ENCODE data around the gene ZACN.

The ZACN gene

DNA sequence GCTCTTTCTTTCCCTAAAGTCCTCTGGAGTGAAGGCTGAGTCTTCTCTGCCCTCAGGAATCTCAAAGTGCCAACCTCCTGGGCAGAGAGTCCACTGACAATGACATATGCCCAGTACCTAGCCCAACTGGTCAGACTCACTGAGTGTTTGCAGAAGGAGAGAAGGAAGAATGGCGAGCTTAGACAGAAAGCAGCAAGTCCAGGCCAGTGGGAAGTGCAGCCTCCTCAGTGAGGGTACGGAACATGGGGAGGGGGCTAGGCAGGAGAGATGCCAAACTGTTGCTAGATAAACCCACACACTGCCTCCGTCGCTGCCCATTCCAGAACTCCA, 23.9 kb downstream of the ZACN start:
- no peak for DNase-seq (ENCODE audit: low read depth, low spot score)

DNA sequence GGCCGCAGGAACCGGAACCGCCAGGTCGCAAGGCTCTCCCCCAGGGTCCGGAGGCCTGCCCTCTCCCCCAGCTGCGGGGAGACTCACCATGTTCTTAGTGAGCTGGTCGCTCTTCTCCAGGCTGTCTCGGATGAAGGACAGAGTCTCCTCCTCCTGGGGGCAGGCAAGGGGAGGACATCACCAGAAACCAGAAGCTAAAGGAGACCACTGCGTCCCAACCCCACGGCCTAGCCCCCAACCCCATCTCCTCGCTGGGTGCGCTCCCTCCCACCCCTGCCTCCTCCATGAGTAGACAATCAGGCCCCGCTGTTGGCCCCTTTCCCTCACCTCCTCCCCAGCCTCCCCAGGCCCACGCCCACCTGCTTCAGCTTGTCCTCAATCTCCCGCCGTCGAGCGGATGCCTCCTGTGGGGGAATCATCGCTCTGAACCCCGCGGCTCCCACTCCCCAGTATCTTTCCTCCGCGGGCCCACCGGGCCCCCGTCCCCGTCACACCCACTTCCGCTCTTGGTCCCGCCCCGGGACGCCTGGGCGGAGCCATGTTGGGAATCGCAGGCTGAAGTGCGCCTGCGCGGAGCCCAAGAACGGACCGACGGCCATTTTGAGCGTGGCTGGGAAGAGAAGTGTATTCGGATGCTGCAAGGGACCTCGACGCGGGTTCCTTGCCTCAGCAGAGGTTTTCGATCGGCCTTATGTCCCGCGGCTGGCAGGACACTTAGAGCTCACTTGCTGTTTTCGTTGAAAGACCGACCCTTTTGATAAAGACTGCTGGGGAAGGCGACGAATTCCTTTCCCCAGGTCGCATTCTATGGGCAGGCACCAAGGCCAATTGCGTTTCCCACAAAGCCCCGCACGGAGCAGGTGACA, 24.5 kb downstream of the ZACN start, which contains the start of gene EXOC7:
Gene EXOC7, minus strand, starts transcription at position 514 of the 866 bp plus-strand sequence. Its CDS starts 95 bp downstream, at position 419.
- DNase-seq (ENCODE audit: low read depth, low spot score) = peak; percentile 75

GRCh38 chr17:76104140-76104895, 25.3 kb downstream of the ZACN start:
- no peak for DNase-seq (ENCODE audit: low read depth, low spot score)

- no peak for DNase-seq (ENCODE audit: low read depth, low spot score)
Measured at GRCh38 chr17:76104896-76105231, 25.9 kb downstream of the ZACN start.

GRCh38 chr17:76106703-76107102, 27.7 kb downstream of the ZACN start:
- no peak for DNase-seq (ENCODE audit: low read depth, low spot score)

GRCh38 chr17:76107509-76107908, 28.5 kb downstream of the ZACN start:
- DNase-seq (ENCODE audit: low read depth, low spot score) = no peak

GRCh38 chr17:76111956-76112355, 33.0 kb downstream of the ZACN start:
- DNase-seq (ENCODE audit: low read depth, low spot score) = no peak

- no peak for DNase-seq (ENCODE audit: low read depth, low spot score)
Measured at GRCh38 chr17:76115138-76115754, 36.3 kb downstream of the ZACN start.

DNA sequence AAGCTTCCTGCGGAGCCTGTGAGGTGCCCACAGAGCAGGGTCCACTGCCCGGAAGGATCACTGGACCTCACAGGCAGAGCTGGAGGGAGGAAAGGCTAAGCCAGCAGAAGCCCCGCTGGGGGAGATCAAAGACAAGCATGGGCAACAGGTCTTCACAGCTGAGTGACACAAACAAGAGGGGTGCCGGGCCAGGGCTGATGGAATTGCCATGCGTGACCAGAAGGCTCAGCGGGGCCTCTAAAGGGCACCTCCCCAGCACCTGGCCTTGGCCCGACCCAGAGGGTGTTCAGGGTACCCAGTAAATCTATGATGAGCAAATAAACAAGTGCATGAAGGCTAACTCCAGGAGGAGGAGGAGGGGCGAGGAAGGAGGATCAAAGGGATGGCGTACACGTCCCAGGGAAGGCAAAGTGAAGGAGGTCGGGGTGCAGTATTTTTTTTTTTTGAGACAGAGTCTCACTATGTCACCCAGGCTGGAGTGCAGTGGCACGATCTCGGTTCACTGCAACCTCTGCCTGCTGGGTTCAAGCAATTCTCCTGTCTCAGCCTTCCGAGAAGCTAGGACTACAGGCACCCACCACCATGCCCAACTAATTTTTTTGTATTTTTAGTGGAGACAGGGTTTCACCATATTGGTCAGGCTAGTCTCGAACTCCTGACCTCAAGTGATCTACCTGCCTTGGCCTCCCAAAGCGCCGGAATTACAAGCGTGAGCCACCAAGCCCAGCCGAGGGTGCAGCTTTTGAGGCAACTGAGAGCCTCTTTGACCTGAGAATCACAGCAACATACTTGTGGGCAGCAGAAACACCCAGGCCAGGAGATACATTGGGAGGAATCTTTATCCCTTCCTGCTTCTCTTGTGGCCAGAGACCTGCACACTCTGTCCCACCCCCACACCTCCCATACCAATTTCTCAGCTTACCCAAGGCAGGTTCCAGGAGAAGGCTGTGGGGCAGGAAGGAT, 40.7 kb downstream of the ZACN start:
- no peak for DNase-seq (ENCODE audit: low read depth, low spot score)

- DNase-seq (ENCODE audit: low read depth, low spot score) = no peak
Measured at GRCh38 chr17:76120658-76121008, 41.7 kb downstream of the ZACN start.

DNA sequence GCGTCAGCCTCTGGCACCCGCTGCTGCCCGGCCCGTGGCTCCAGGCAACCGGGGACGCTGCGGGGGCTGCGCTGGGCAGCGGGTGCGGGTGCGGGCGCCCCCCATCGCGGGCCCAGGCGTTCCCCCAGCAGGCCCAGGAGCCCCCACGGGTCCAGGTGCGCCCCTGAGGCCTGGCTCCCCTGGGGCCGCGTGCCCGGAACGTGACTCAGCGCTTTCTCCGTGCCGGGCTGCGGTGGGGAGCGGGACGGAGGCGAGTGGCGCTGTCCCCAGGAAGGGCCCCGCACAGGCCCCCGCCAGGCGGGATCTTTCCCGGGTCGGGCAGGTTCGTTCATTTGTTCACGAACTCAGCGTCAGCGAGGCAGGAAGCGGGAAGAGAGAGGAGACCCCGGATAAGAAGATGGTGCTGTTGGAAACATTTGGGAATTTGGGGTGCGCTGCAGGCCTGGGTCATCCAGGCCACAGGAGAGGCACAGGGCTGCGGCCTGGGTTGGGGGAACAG, 43.0 kb downstream of the ZACN start:
- no peak for DNase-seq (ENCODE audit: low read depth, low spot score)

GRCh38 chr17:76122431-76123190, 43.6 kb downstream of the ZACN start:
- no peak for DNase-seq (ENCODE audit: low read depth, low spot score)

GRCh38 chr17:76123191-76123499, 44.2 kb downstream of the ZACN start:
- no peak for DNase-seq (ENCODE audit: low read depth, low spot score)

DNA sequence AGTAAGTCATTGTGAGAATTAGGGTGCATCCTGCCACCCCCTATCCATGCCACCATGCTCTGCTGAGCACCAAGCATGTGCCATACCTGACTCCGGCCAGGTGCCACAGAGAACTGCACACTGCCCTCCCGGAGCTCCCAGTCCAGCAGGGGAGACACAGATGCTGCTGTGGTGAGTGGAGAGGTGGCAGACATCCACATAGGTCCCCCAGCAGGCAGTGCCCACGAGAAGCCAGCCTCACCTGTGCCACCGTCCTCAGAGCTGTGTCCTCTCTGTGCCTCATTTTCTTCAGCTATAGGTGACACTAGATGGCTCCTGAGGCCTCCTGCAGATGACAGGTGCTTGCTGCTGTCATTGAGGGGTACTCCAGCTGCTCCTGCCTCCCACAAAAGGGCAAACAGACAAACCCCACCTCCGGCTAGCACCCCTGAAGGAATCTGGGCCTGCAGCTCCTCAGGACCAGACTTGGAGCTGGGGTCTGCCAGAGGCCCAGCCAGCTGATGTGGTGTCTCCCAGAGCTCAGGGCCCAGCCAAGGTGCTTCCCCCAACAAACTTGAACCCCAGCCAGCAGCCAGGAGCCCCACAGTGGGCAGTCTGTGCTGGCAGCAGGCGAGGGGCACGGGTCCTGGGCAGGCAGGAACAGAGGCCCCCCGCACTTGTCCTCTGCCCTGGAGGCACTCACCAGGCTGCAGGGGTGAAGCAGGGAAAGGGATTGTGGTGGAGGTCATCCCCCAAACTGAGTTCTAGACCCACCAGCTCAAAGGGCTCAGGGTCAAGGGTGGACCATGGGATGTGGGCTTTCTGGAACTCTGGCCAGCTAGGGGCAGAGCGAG, 45.0 kb downstream of the ZACN start:
- DNase-seq (ENCODE audit: low read depth, low spot score) = no peak

- DNase-seq (ENCODE audit: low read depth, low spot score) = no peak
Measured at GRCh38 chr17:76124582-76125390, 45.8 kb downstream of the ZACN start.

GRCh38 chr17:76125391-76125675, 46.4 kb downstream of the ZACN start:
- no peak for DNase-seq (ENCODE audit: low read depth, low spot score)

GRCh38 chr17:76125922-76126321, 46.9 kb downstream of the ZACN start:
- DNase-seq (ENCODE audit: low read depth, low spot score) = no peak

DNA sequence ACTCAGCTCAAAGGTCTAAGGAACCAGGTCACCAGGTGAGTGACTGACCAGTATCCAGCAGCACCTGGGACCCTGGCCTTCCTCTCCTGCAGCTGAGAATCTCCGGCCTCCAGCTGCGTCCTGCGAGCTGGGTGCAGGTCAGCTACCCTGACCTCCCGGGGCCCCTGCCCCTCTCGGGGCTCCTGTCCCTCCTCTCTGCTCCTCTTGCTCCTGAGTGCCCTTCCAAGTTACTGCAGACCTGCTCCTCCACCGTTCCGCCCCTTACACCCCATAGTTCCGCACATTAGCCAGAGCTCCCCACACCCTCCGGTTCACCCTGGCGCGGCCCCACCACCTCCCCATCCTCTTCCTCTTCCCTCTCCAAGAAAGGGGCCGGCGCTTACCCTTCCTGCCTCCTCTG, 51.5 kb downstream of the ZACN start:
- DNase-seq (ENCODE audit: low read depth, low spot score) = no peak

- DNase-seq (ENCODE audit: low read depth, low spot score) = no peak
Measured at GRCh38 chr17:76131051-76131691, 52.2 kb downstream of the ZACN start.

All from brain pericyte (primary cell).